HCT116 (cell line): ENCODE measurements around the gene AKR7A2. TPM values are rescaled to one million over a fixed set of nuclear protein-coding genes. Genes with fewer than 3 reads are reported as not detected.

Experiments used
- ATAC-seq: fragments of 200-7000 bp; cut with Tn5 transposase; 2 replicates; pipeline ENCODE4 v1.9.1; 2020; ENCODE audit warnings: mild to moderate bottlenecking, moderate library complexity
- BruUV-seq: library from RNA; stranded (reverse); fragments of 400-500 nt; replicated peaks from 2 replicates; lab custom pipeline; 2021; lab: Mats Ljungman, UMichigan
- CTCF ChIA-PET: fragments of 300-600 bp; sonication (Branson Sonifier 250); formaldehyde crosslinking; loops from one replicate; lab custom pipeline; 2021; ENCODE audit warnings: antibody characterized with exemption; lab: Charles Lee
- POLR2A ChIA-PET: fragments of 300-600, 350-600 bp; sonication (Branson Sonifier 250); formaldehyde crosslinking; loops from one replicate; lab custom pipeline; 2021; ENCODE audit warnings: antibody characterized with exemption; lab: Charles Lee
- RAD21 ChIA-PET, 2 experiments: fragments of 300-600 bp; sonication (Branson Sonifier 250); formaldehyde crosslinking; loops; one replicate each; lab custom pipeline; 2023; ENCODE audit warnings: low total read pairs in 2 of 2; ENCODE audit not compliant: uncharacterized antibody in 2 of 2, unreplicated experiment in 2 of 2, low non-redundant PET in 1 of 2; lab: Charles Lee
- DNase-seq: peaks from one replicate; pipeline ENCODE4 v3.0.0-alpha.2; 2010; ENCODE audit warnings: low read depth, low spot score
- H2AFZ ChIP-seq: fragments of 200-600 bp; shearing (Covaris generic), sonication (generic); 2 replicates; pipeline ENCODE4 v1.6.1; 2017; ENCODE audit warnings: low read depth, mixed run types, mixed read lengths, antibody characterized with exemption, low read length; ENCODE audit not compliant: poor library complexity, severe bottlenecking
- H3K27ac ChIP-seq: 2 replicates; pipeline ENCODE4 v1.5.1; 2012; ENCODE audit warnings: low read depth, low read length
- H3K27me3 ChIP-seq: fragments of 200-600 bp; sonication (generic); 2 replicates; pipeline ENCODE4 v1.6.1; 2016; ENCODE audit warnings: mixed run types, low read length, mixed read lengths; ENCODE audit not compliant: insufficient read depth
- H3K36me3 ChIP-seq, 2 experiments: fragments of 200-500 bp in 1 of 2; fragments of 200-600 bp in 1 of 2; sonication (Bioruptor generic) in 1 of 2; sonication (generic) in 1 of 2; 2 replicates each; pipeline versions ENCODE4 v1.5.1 to v1.6.1; 2014 to 2016; ENCODE audit warnings: low read length in 2 of 2, inconsistent platforms in 1 of 2, mixed read lengths in 1 of 2, mixed run types in 1 of 2; ENCODE audit not compliant: insufficient read depth in 2 of 2, control insufficient read depth in 1 of 2
- H3K4me1 ChIP-seq, 2 experiments: fragments of 200-600 bp in 1 of 2; sonication (generic) in 1 of 2; 2 replicates each; pipeline versions ENCODE4 v1.5.1 to v1.6.1; 2012 to 2017; ENCODE audit warnings: low read length in 2 of 2, inconsistent platforms in 1 of 2, mild to moderate bottlenecking in 1 of 2, mixed read lengths in 1 of 2, mixed run types in 1 of 2, moderate library complexity in 1 of 2; ENCODE audit not compliant: insufficient read depth in 2 of 2, control insufficient read depth in 1 of 2
- H3K4me2 ChIP-seq: fragments of 200-600 bp; sonication (generic); 2 replicates; pipeline ENCODE4 v1.6.1; 2017; ENCODE audit warnings: mixed run types, low read length, mixed read lengths
- H3K4me3 ChIP-seq, 2 experiments: fragments of 200-600 bp in 1 of 2; sonication (generic) in 1 of 2; replicated peaks in 1 of 2; 2 replicates each; pipeline ENCODE4 v1.5.1; 2011 to 2016; ENCODE audit warnings: low read length in 2 of 2, control low read depth in 1 of 2, low read depth in 1 of 2, mild to moderate bottlenecking in 1 of 2, mixed read lengths in 1 of 2, mixed run types in 1 of 2
- H3K79me2 ChIP-seq: fragments of 200-600 bp; sonication (generic); 2 replicates; pipeline ENCODE4 v1.6.1; 2017; ENCODE audit warnings: mild to moderate bottlenecking, mixed run types, low read length, moderate library complexity, mixed read lengths; ENCODE audit not compliant: insufficient read depth
- H3K9ac ChIP-seq: fragments of 200-600 bp; sonication (generic); 2 replicates; pipeline ENCODE4 v1.6.1; 2016; ENCODE audit warnings: low read length, mixed read lengths
- H3K9me2 ChIP-seq: fragments of 200-600 bp; sonication (generic), shearing (Covaris generic); 2 replicates; pipeline ENCODE4 v1.6.1; 2017; ENCODE audit warnings: mixed run types, mild to moderate bottlenecking, moderate library complexity; ENCODE audit not compliant: insufficient read depth
- H3K9me3 ChIP-seq, 2 experiments: fragments of 200-500 bp in 1 of 2; fragments of 200-600 bp in 1 of 2; sonication (Bioruptor generic) in 1 of 2; sonication (generic) in 1 of 2; 2 replicates each; pipeline ENCODE4 v1.6.1; 2014 to 2017; ENCODE audit warnings: low read length in 2 of 2, mixed read lengths in 2 of 2, inconsistent platforms in 1 of 2, low read depth in 1 of 2, mild to moderate bottlenecking in 1 of 2, mixed run types in 1 of 2, moderate library complexity in 1 of 2; ENCODE audit not compliant: control insufficient read depth in 1 of 2, insufficient read depth in 1 of 2
- H4K20me1 ChIP-seq: fragments of 200-600 bp; sonication (generic), shearing (Covaris generic); 2 replicates; pipeline ENCODE4 v1.6.1; 2017; ENCODE audit warnings: mixed run types, mild to moderate bottlenecking, moderate library complexity; ENCODE audit not compliant: insufficient read depth
- CBX3 ChIP-seq: IDR thresholded peaks from 2 replicates; pipeline ENCODE4 v1.6.1; 2012; ENCODE audit warnings: low read depth
- CEBPB ChIP-seq: IDR thresholded peaks from 2 replicates; pipeline ENCODE4 v1.6.1; 2012; ENCODE audit warnings: low read depth
- EGR1 ChIP-seq: IDR thresholded peaks from 2 replicates; pipeline ENCODE4 v1.6.1; 2012; ENCODE audit warnings: low read depth
- EZH2 ChIP-seq: fragments of 200-600 bp; sonication (generic); IDR thresholded peaks from 2 replicates; pipeline ENCODE4 v1.6.1; 2017; ENCODE audit warnings: antibody characterized with exemption, mixed run types
- EZH2phosphoT487 ChIP-seq: fragments of 200-600 bp; IDR thresholded peaks from 2 replicates; pipeline ENCODE4 v1.6.1; 2018; ENCODE audit warnings: antibody characterized with exemption, borderline replicate concordance
- FOSL1 ChIP-seq: IDR thresholded peaks from 2 replicates; pipeline ENCODE4 v1.6.1; 2012; ENCODE audit warnings: low read depth
- POLR2A ChIP-seq: IDR thresholded peaks from 2 replicates; pipeline ENCODE4 v1.7.0; 2011; ENCODE audit warnings: borderline replicate concordance; ENCODE audit not compliant: insufficient read depth, insufficient read length; ENCODE audit errors: extremely low read depth
- RAD21 ChIP-seq: IDR thresholded peaks from 2 replicates; pipeline ENCODE4 v1.6.1; 2012; ENCODE audit warnings: low read depth, mild to moderate bottlenecking
- SIN3A ChIP-seq: IDR thresholded peaks from 2 replicates; pipeline ENCODE4 v1.6.1; 2012; ENCODE audit warnings: low read depth
- SP1 ChIP-seq: IDR thresholded peaks from 2 replicates; pipeline ENCODE4 v1.6.1; 2012; ENCODE audit warnings: low read depth
- TCF7L2 ChIP-seq: IDR thresholded peaks from 2 replicates; pipeline ENCODE4 v1.7.0; 2011; ENCODE audit warnings: borderline replicate concordance, inconsistent platforms; ENCODE audit not compliant: insufficient read depth, insufficient read length; ENCODE audit errors: extremely low read depth
- YY1 ChIP-seq: IDR thresholded peaks from 2 replicates; pipeline ENCODE4 v1.6.1; 2011; ENCODE audit warnings: low read length, low read depth, moderate library complexity, mild to moderate bottlenecking; ENCODE audit not compliant: insufficient replicate concordance; ENCODE audit errors: extremely low read depth
- ZFX ChIP-seq: fragments of 450-650 bp; IDR thresholded peaks from 2 replicates; pipeline ENCODE4 v1.6.1; 2017
- intact Hi-C: fragments of 100-400 bp; cut with micrococcal nuclease; formaldehyde crosslinking; loops from 2 replicates; pipeline ENCODE4 v1.10.0; 2022
- total RNA-seq: library from RNA; stranded (reverse); gene quantifications from one replicate; pipeline ENCODE4 v1.2.1, GENCODE V29; 2021; ENCODE audit not compliant: unreplicated experiment

Gene AKR7A2
- total RNA-seq, 1 experiment from 2014 or later = 90.8 TPM

DNA sequence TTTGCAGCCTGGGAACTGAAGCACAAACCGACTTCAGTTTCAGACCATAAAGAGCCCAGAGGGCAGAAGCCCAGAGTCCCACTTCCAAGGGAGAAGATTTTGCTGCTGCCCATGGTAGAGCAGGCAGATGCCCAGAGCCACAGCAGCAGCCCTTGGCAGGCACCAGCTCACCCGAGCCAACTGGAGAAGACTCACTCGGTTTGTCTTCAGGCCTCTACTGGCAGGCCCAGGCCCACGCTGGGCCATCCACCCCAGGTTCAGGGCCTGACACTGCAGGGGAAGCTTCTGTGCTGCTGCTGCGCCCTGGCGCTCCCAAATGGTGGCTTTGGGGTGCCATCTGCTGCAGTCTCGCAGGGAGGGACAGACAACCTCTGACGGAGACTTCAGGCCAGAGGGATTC, 33.4 kb upstream of the AKR7A2 start:
- H2AFZ ChIP-seq = no peak overlapping the region
- DNase-seq = no peak
- H3K4me2 ChIP-seq = no peak overlapping the region
- H3K9ac ChIP-seq = no peak overlapping the region
- H3K36me3 ChIP-seq = peaks cover 0 to 6% of the 10 kb centered on the region in 2 experiments; a peak in 1 of 4 replicates
- ChIA-PET CTCF (interaction anchor here (1.4 to 1.6 kb wide), 2 partner anchors 236 to 306 kb away, joined by 4 to 5 read pairs; no protein-coding TSS in a partner anchor), RAD21 (no interaction called here)
- H3K27ac ChIP-seq = no peak overlapping the region
- no peaks in the 10 kb centered on the region for H3K27me3 ChIP-seq
- no peaks in the 10 kb centered on the region for H4K20me1 ChIP-seq
- TF ChIP-seq CEBPB (no peak), SIN3A (no peak), EGR1 (no peak), YY1 (no peak), TCF7L2 (no peak), CBX3 (no peak), POLR2A (no peak), FOSL1 (no peak), EZH2 (no peak), RAD21 (no peak), EZH2phosphoT487 (no peak), SP1 (no peak), ZFX (no peak)
- TF ChIP-seq, all 23 proteins: peak for 0
- BruUV-seq = no TSS peak
- Histone ChIP-seq H3K9me3 (no peaks in the 10 kb centered on the region), H3K4me1 (peaks cover 3 to 9% of the 10 kb centered on the region in 2 experiments; a peak in 3 of 4 replicates), H3K4me3 (no peak overlapping the region), H3K9me2 (no peaks in the 10 kb centered on the region), H3K79me2 (no peaks in the 10 kb centered on the region)
- intact Hi-C loops = loop anchor here (2.0 kb wide), 1 partner anchor 307 kb away; no protein-coding TSS in a partner anchor
- ATAC-seq = no peak
- POLR2A ChIA-PET = no interaction called here
